Measurements from ENCODE around the gene GALNT4.

- TF ChIP-seq POLR2A (IDR thresholded peaks at IDR 0.05) (no peak), POLR2AphosphoS5 (IDR thresholded peaks at IDR 0.05) (no peak), CTCF (IDR thresholded peaks at IDR 0.05) (no peak), EP300 (IDR thresholded peaks at IDR 0.05) (no peak)
Observed at GRCh38 chr12:89525305-89525823, 768 bp upstream of the GALNT4 start.
